Mesothelial cell of epicardium (in vitro differentiated cells): Measurements from ENCODE around the gene TMEM163. TPM values are rescaled to one million over a fixed set of nuclear protein-coding genes. Genes with fewer than 3 reads are reported as not detected.
"Not testable (repeated sequence)": the region's sequence is repeated elsewhere in the genome, so short reads cannot be mapped to it uniquely, and the experiment has no call there.

Source experiments
- DNase-seq, 2 experiments: peaks; one replicate each; pipeline ENCODE4 v3.0.0; 2021; ENCODE audit warnings: low spot score in 2 of 2; ENCODE audit not compliant: unreplicated experiment in 2 of 2
- H3K27ac Mint-ChIP-seq: 2 replicates; pipeline ENCODE4 v1.8.0; 2021; ENCODE audit warnings: mixed read lengths
- H3K27me3 Mint-ChIP-seq: 2 replicates; pipeline ENCODE4 v1.8.0; 2021; ENCODE audit warnings: low read depth, mixed read lengths
- H3K36me3 Mint-ChIP-seq: 2 replicates; pipeline ENCODE4 v1.8.0; 2021; ENCODE audit warnings: mixed read lengths
- H3K4me1 Mint-ChIP-seq: 2 replicates; pipeline ENCODE4 v1.8.0; 2021; ENCODE audit warnings: mixed read lengths
- H3K4me3 Mint-ChIP-seq: 2 replicates; pipeline ENCODE4 v1.8.0; 2021; ENCODE audit warnings: mild to moderate bottlenecking, moderate library complexity, mixed read lengths
- H3K9me3 Mint-ChIP-seq: 2 replicates; pipeline ENCODE4 v1.8.0; 2021; ENCODE audit warnings: mixed read lengths
- CTCF ChIP-seq: fragments of 200-600 bp; sonication (generic); IDR thresholded peaks from one replicate; pipeline ENCODE4 v1.5.0; 2021; ENCODE audit warnings: antibody characterized with exemption; ENCODE audit not compliant: unreplicated experiment
- total RNA-seq: library from RNA; stranded (reverse); gene quantifications from 3 replicates; pipeline ENCODE4 v1.2.1, GENCODE V29; 2021

Gene TMEM163
- total RNA-seq, 1 donor from 2014 or later: 0.47 TPM

GRCh38 chr2:134599236-134599635 lies 119.6 kb downstream of the TMEM163 start:
- H3K9me3 Mint-ChIP-seq: peaks cover 8% of the 10 kb centered on the region
- H3K4me1 Mint-ChIP-seq: no peaks in the 10 kb centered on the region
- H3K4me3 Mint-ChIP-seq: no peak overlapping the region
- H3K27me3 Mint-ChIP-seq: peaks cover 7% of the 10 kb centered on the region
- no peak overlapping the region for H3K27ac Mint-ChIP-seq
- H3K36me3 Mint-ChIP-seq: no peaks in the 10 kb centered on the region
- no peak for DNase-seq
- no peak for TF ChIP-seq CTCF

DNA sequence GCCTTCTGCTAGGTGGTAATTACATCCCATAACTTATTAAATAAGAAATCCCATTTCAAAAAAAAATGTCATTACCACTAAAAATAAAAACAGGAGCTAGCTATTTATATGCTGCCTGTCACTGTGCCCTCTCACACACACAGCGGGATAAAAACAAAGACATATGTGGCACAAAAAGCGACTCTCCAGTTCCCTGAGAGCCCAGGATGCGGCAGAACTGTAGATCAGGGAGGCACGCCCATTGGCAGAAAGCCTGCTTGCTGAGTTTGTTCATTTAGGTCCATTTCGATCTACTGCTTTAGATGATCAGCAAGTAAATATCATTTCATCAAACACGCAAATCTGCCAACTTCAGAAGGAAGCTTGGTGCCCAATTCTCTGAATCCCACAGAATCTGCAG lies 124.4 kb downstream of the TMEM163 start:
- H3K36me3 Mint-ChIP-seq: no peaks in the 10 kb centered on the region
- DNase-seq: no peak
- H3K27me3 Mint-ChIP-seq: no peaks in the 10 kb centered on the region
- peaks cover 34% of the 10 kb centered on the region for H3K9me3 Mint-ChIP-seq
- no peaks in the 10 kb centered on the region for H3K4me1 Mint-ChIP-seq
- H3K4me3 Mint-ChIP-seq: no peak overlapping the region
- no peak overlapping the region for H3K27ac Mint-ChIP-seq
- TF ChIP-seq CTCF: no peak

DNA sequence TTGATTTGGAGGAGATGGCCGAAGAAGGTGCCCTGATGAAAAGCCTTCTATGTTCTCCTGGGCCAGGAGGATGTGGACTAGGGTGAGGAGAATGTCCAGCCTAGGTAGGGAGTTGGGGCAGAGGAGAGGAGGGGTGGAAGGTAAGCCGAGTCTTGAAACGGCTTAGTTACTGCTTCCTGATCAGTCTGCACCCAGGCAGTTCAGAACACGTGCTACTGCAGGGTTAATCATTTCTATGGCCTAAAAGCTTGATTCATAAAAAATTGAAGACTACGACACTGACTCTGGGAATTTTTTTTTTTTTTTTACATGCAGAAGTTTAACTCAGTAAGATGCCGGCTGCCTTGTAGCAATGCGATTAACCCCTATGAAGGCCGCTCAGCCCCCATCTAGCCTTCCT lies 125.3 kb downstream of the TMEM163 start:
- H3K4me3 Mint-ChIP-seq: no peak overlapping the region
- no peak for TF ChIP-seq CTCF
- H3K36me3 Mint-ChIP-seq: no peaks in the 10 kb centered on the region
- no peaks in the 10 kb centered on the region for H3K4me1 Mint-ChIP-seq
- DNase-seq: no peak
- H3K9me3 Mint-ChIP-seq: peaks cover 40% of the 10 kb centered on the region
- no peak overlapping the region for H3K27ac Mint-ChIP-seq
- no peaks in the 10 kb centered on the region for H3K27me3 Mint-ChIP-seq

- Mint-ChIP-seq H3K4me1 (no peaks in the 10 kb centered on the region), H3K9me3 (peaks cover 40% of the 10 kb centered on the region), H3K27ac (no peak overlapping the region), H3K36me3 (no peaks in the 10 kb centered on the region), H3K4me3 (no peak overlapping the region), H3K27me3 (no peaks in the 10 kb centered on the region)
- no peak for TF ChIP-seq CTCF
- no peak for DNase-seq
Observed at GRCh38 chr2:134592377-134592776, 126.4 kb downstream of the TMEM163 start.

DNA sequence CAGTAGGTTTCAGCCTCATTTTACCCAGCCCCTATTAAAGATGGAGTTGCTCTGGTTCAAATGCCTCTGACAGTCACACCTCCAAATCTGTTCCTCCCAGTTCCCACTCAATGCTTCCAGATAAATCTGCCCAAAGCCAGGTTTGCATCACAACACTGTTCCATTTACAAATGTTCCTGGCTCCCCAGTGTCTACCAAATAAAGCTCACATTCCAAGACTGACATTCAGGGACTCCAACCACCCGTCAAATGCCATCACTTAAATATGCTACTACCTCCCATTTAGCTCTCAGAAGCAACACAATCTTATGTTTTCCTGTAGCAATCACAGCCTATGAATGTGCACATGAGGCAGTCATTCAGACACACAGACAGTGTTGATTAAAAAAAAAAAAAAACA lies 127.3 kb downstream of the TMEM163 start:
- H3K36me3 Mint-ChIP-seq: no peaks in the 10 kb centered on the region
- no peaks in the 10 kb centered on the region for H3K27me3 Mint-ChIP-seq
- TF ChIP-seq CTCF: no peak
- DNase-seq: no peak
- H3K4me1 Mint-ChIP-seq: no peaks in the 10 kb centered on the region
- H3K27ac Mint-ChIP-seq: no peak overlapping the region
- peaks cover 38% of the 10 kb centered on the region for H3K9me3 Mint-ChIP-seq
- no peak overlapping the region for H3K4me3 Mint-ChIP-seq

- no peaks in the 10 kb centered on the region for H3K36me3 Mint-ChIP-seq
- no peak for DNase-seq
- H3K4me3 Mint-ChIP-seq: no peak overlapping the region
- no peaks in the 10 kb centered on the region for H3K4me1 Mint-ChIP-seq
- peaks cover 38% of the 10 kb centered on the region for H3K9me3 Mint-ChIP-seq
- H3K27ac Mint-ChIP-seq: no peak overlapping the region
- H3K27me3 Mint-ChIP-seq: no peaks in the 10 kb centered on the region
- TF ChIP-seq CTCF: no peak
Observed at GRCh38 chr2:134590679-134591078, 128.1 kb downstream of the TMEM163 start.

GRCh38 chr2:134589171-134590083 lies 129.4 kb downstream of the TMEM163 start:
- H3K27me3 Mint-ChIP-seq, DNase-seq, H3K36me3 Mint-ChIP-seq, H3K4me3 Mint-ChIP-seq, H3K4me1 Mint-ChIP-seq, H3K27ac Mint-ChIP-seq: not testable (repeated sequence)
- peaks cover 38% of the 10 kb centered on the region for H3K9me3 Mint-ChIP-seq
